Effector CD4-positive, alpha-beta T cell (primary cell): ENCODE measurements around the gene TMED10.
"Not testable (repeated sequence)": the region's sequence is repeated elsewhere in the genome, so short reads cannot be mapped to it uniquely, and the experiment has no call there.

Source experiments
- DNase-seq: peaks from one replicate; pipeline ENCODE4 v3.0.0-alpha.2; 2020

Gene TMED10

DNA sequence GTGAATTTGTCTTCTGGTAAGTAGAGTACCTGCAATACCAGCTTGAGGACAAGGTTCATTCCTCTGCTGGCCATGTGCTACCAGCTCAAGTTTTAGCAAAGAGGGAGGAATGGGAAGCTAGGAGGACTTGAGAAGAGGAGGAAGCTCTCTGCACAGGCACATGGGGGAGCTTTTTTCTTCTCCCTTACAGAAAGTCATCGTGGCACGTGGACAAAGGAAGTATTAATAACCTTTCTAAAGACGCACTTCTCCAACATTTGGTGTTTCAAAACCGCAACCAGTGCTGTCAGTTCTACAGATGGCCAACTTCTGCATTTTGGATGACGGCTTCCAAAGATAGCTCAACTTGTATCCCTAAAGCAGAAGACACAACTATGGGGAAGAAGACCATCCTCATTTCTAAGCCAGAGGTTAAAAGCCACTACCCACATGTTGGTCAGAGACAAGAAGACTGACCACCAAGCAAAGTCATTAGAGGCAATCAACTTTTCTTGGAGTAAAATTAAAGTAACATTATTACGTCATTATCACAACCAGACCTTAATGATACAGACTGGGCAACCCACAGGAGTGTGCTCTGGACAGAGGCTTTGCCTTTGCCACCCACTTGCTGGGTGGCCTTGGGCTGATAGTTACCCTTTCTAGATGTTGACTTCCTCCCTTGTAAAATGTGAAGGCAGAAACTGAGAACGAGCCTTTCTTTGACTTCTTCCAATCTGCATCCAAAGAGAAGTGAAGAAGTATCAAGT, 12.3 kb upstream of the TMED10 start:
- DNase-seq, result no peak

GRCh38 chr14:75188086-75188485, 11.7 kb upstream of the TMED10 start:
- DNase-seq, result no peak

GRCh38 chr14:75186953-75187352, 10.5 kb upstream of the TMED10 start:
- DNase-seq, result no peak

DNA sequence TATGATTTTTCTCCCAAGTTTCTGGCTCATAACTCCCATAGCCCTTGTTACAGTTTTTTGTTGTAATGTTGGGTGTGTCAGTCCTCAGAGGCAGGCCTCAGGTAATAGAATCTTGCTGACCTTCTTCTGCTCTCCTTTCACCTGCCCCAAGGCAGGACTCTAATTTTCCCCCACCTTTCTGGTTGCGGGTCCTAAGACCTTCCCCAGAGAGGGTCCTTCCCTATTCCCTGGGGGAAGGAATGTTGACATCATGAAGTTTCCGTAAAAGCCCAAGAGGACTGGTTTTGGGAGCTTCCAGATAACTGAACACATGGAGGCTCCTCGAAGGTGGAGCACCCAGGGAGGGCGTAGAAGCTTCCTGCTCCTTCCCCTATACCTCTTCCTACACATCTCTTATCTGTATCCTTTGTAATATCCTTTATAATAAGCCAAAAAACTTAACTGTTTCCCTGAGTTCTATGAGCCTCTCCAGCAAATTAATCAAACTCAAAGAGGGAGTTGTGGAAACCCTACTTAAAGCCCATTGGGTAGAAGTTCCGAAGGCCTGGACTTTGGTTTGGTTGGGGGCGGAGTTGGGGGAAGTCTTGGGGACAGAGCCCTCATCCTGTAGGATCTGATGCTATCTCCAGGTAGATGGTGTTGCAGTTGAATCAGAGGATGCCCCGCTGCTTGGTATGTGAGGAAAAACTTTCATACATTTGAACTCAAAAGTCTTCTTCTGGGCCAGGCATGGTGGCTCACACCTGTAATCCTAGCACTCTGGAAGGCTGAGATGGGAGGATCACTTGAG, 9.0 kb upstream of the TMED10 start:
- no peak for DNase-seq

DNA sequence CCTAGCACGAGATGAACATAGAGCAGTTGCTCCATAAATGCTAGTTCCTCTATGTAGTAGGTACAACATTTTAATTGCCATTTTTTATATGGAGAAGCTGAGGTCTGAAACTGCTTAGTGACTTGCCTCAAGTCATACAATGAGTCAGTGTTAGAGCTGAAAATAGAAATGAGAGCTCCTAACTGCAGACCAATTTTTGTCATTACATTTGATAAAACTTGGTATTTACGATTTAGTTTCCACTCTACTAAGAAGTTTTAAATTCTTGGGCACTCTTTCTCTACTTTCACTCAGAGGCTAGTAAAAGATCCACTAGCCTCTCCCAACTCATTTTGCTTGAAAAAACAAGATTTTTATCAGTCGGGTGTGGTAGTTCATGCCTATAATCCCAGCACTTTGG, 8.1 kb upstream of the TMED10 start:
- DNase-seq, result no peak

GRCh38 chr14:75184039-75184438, 7.6 kb upstream of the TMED10 start:
- DNase-seq, result no peak

DNA sequence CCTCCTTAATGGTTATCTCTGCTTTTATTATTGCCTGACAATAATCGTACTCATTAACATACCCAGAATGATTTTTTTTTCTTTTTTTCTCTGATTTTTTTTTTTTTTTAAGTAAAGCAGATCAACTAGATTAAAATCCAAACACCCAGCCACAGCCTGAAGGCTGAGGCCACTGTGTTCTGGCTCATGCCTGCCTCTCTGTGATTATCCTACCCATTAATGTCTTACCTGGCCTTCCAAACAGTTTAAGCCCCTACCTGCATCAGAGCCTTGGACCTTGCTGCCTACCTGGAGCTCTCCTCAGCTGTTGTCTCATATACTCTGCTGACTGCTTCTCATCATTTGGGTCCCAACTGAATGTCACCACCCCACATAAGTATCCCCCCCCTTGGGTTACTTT, 6.8 kb upstream of the TMED10 start:
- no peak for DNase-seq

DNA sequence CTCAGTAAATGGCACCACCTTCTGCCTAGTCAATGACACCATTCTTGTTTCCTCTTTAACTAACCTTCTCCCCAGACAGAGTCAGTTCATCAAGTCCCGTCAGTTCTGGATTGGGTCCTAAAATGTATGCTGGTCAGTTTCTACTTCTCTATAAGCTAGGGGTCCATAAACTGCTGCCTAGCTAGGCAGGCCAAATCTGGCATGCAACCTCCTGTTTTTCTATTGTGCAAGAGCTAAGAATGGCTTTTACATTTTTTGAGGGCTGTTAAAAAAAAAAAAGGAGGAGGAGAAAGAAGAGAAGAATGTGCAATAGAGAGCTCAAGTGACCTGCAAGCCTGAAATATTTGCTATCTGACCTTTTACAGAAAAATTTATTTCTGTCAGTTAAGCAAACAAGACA, 6.4 kb upstream of the TMED10 start:
- DNase-seq, result no peak

- DNase-seq, result not testable (repeated sequence)
These were observed 5.8 kb upstream of the TMED10 start for GRCh38 chr14:75182163-75182562.

DNA sequence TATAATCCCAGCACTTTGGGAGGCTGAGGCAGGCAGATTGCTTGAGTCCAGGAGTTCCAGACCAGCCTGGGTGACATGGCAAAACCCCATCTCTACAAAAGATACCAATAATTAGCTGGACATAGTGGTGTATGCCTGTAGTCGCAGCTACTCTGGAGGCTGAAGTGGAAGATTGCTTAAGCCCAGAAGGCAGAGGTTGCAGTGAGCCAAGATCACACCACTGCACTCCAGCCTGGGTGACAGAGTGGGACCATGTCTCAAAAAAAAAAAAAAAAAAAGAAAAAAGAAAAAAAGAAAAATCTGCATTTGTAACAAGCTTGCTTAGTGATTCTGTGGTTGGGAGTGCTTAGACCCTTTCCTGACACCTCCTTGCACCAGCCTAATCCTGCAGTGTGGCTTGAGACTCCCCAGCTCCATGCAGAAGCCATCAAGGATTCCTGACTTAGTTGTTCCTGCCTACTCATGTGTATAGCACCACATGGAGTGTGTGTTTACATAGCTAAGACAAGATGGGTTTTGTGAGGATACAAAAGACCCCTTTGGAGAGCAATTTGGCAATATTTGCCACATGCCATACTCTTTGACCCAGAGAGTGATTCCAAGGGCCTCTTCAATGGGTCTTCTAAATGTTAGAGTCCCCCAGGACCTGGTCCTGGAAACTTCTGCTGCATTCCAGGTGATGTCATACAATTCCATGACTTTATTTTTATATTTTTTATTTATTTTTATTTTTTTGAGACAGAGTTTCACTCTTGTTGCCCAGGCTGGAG, 5.1 kb upstream of the TMED10 start:
- DNase-seq, result no peak

DNA sequence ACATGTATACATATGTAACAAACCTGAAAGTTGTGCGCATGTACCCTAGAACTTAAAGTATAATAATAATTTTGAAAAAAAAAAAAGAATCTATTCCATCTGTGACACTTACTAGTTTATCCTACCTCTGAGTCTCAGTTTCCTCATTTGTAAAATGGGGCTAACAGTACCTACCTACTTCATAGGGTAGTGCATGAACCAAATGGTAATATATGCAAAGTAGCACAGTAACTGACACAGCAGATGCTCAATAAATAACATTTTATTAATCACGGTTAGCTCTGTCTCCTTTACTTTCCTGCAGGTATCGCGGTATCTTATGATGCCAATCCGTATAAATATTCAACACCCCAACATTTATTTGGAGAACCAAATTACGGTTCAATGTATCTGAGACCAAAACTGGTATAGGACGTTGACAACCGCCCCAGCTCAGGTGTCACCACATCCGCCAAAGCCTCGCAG, 703 bp downstream of the TMED10 start:
- DNase-seq, result no peak

GRCh38 chr14:75174066-75174465, 2.3 kb downstream of the TMED10 start:
- no peak for DNase-seq

- no peak for DNase-seq
These were observed 5.6 kb downstream of the TMED10 start for GRCh38 chr14:75170772-75171171.

DNA sequence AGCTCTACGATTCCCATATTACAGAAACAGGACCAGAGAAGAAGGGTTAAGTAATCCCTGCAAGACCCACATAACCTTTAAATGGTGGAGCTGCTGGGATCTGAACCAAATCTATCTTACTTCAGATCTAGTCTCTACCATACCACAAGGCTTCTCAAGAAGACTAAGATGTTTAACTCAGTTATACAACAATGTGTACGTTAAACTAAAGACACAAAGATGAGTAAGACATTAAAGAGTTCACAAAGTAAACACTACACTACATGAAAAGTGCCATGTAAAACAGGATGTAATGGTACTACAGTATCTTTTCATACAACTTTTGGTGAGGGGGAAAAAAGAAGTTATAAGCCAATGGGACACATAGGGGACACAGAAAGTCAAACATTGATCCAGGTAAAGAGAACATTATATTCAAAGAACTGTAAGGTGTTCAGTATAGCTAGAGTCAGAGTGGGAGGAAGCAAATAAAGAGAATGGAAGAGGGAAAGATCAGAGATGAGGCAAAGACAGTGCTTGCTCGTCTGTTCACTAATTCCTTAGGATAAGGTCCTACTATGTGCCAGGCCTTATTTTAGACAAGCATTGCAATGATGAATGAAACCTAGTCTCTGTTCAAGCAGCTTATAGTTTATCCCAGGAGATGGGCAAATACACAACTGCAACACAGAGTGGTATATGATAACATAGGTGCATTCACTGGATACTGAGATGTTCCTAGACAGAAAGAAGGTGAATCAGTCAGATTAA, 7.7 kb downstream of the TMED10 start:
- no peak for DNase-seq

GRCh38 chr14:75167325-75167724, 9.1 kb downstream of the TMED10 start:
- DNase-seq, result no peak

GRCh38 chr14:75165586-75166391, 10.6 kb downstream of the TMED10 start:
- DNase-seq, result no peak

DNA sequence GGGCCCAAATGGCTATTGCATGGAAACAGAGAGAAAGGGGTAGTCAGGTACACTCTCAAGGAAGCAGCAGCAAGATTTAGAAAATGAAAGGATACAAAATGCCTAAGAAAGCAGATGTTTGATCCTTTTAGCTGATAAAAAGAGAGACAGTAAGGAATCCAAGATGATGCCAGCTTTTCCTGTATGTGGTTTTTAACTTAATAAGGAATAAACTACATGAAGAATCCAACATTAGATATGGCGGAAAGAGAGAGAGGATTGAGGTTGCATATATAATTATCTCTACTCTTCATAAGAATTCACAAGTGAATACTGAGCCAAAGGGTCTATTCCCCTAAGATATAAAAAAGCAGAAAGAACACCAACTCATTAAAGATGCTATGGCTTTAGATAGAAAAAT, 11.6 kb downstream of the TMED10 start:
- DNase-seq, result no peak

- DNase-seq, result no peak
These were observed 12.7 kb downstream of the TMED10 start for GRCh38 chr14:75163677-75164076.

DNA sequence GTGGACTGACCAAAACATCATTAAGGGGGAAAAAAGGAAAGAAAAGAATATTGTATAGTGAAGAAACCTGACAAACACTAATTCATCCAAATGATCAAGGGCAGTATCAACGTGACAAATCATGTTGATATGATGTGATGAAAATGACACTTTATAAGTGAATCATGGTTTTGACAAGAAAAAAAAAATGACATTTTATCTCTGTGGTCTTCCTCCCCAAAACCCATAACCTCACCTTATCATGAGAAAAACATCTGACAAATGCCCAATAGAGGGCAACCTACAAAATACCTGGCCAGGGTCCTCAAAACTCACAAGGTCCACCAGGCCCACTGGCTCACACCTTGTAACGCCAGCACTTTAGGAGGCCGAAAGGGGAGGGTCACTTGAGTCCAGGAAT, 13.8 kb downstream of the TMED10 start:
- DNase-seq, result no peak

- no peak for DNase-seq
These were observed 17.4 kb downstream of the TMED10 start for GRCh38 chr14:75158843-75159614.

- no peak for DNase-seq
These were observed 19.5 kb downstream of the TMED10 start for GRCh38 chr14:75156901-75157300.
